SK-N-SH treated with all-trans-retinoic acid at 6 μM for 48 hours (cell line): ENCODE results near the gene NTN3.

Experiments
- ATAC-seq: fragments of 200-7000 bp; cut with Tn5 transposase; 3 replicates; pipeline ENCODE4 v1.9.1; 2020; ENCODE audit warnings: mild to moderate bottlenecking, moderate library complexity
- ARNTL ChIP-seq: fragments of 450-650 bp; formaldehyde crosslinking; IDR thresholded peaks from 2 replicates; pipeline ENCODE4 v1.5.0; 2020; ENCODE audit warnings: low read depth, mild to moderate bottlenecking, moderate library complexity, borderline replicate concordance
- BACH2 ChIP-seq: fragments of 250-450 bp; sonication (Bioruptor Pico); IDR thresholded peaks from 2 replicates; pipeline ENCODE4 v1.9.0; 2021; ENCODE audit warnings: mild to moderate bottlenecking, borderline replicate concordance
- CREB5 ChIP-seq: fragments of 250-450 bp; sonication (Bioruptor Pico); IDR thresholded peaks from 2 replicates; pipeline ENCODE4 v1.5.1; 2020; ENCODE audit warnings: low read depth, mild to moderate bottlenecking, moderate library complexity
- CSDC2 ChIP-seq: fragments of 250-450 bp; sonication (Bioruptor Pico); IDR thresholded peaks from 2 replicates; pipeline ENCODE4 v1.5.0; 2020; ENCODE audit warnings: mild to moderate bottlenecking, moderate library complexity
- CSRNP3 ChIP-seq: fragments of 250-450 bp; sonication (Bioruptor Pico); IDR thresholded peaks from 2 replicates; pipeline ENCODE4 v1.5.1; 2021; ENCODE audit warnings: mild to moderate bottlenecking, moderate library complexity
- ESRRG ChIP-seq: fragments of 250-450 bp; sonication (Bioruptor Pico); IDR thresholded peaks from 2 replicates; pipeline ENCODE4 v1.6.1; 2021; ENCODE audit warnings: mild to moderate bottlenecking
- GLIS3 ChIP-seq: fragments of 250-450 bp; sonication (Bioruptor Pico); IDR thresholded peaks from 2 replicates; pipeline ENCODE4 v1.5.0; 2020; ENCODE audit warnings: mild to moderate bottlenecking, moderate library complexity
- ISL1 ChIP-seq: fragments of 250-450 bp; sonication (Bioruptor Pico); IDR thresholded peaks from 2 replicates; pipeline ENCODE4 v2.1.2; 2022; ENCODE audit warnings: mild to moderate bottlenecking, moderate library complexity
- OSR1 ChIP-seq: fragments of 250-450 bp; sonication (Bioruptor Pico); IDR thresholded peaks from 2 replicates; pipeline ENCODE4 v1.8.0; 2022; ENCODE audit warnings: moderate library complexity, mild to moderate bottlenecking, inconsistent platforms
- PATZ1 ChIP-seq: fragments of 250-450 bp; sonication (Bioruptor Pico); IDR thresholded peaks from 2 replicates; pipeline ENCODE4 v1.8.0; 2020; ENCODE audit warnings: mild to moderate bottlenecking, moderate library complexity, borderline replicate concordance
- POU6F1 ChIP-seq: fragments of 250-450 bp; sonication (Bioruptor Pico); IDR thresholded peaks from 2 replicates; pipeline ENCODE4 v1.8.0; 2021; ENCODE audit warnings: low read depth, mild to moderate bottlenecking, moderate library complexity, borderline replicate concordance
- PPARA ChIP-seq: fragments of 250-450 bp; sonication (Bioruptor Pico); IDR thresholded peaks from 2 replicates; pipeline ENCODE4 v1.5.0; 2020; ENCODE audit warnings: mild to moderate bottlenecking, borderline replicate concordance
- RARB ChIP-seq: fragments of 250-450 bp; sonication (Bioruptor Pico); IDR thresholded peaks from 2 replicates; pipeline ENCODE4 v1.8.0; 2021; ENCODE audit warnings: mild to moderate bottlenecking, moderate library complexity
- TCF4 ChIP-seq: fragments of 250-450 bp; sonication (Bioruptor Pico); IDR thresholded peaks from 2 replicates; pipeline ENCODE4 v1.8.0; 2021; ENCODE audit warnings: mild to moderate bottlenecking, moderate library complexity, borderline replicate concordance
- TOX ChIP-seq: fragments of 250-450 bp; sonication (Bioruptor Pico); IDR thresholded peaks from 2 replicates; pipeline ENCODE4 v1.8.0; 2021; ENCODE audit warnings: mild to moderate bottlenecking, moderate library complexity, borderline replicate concordance
- TSHZ2 ChIP-seq: fragments of 250-450 bp; sonication (Bioruptor Pico); IDR thresholded peaks from 2 replicates; pipeline ENCODE4 v1.5.0; 2020; ENCODE audit warnings: mild to moderate bottlenecking, moderate library complexity
- ZFP3 ChIP-seq: fragments of 250-450 bp; sonication (Bioruptor Pico); IDR thresholded peaks from 2 replicates; pipeline ENCODE4 v1.5.0; 2020; ENCODE audit warnings: mild to moderate bottlenecking, moderate library complexity
- ZFP30 ChIP-seq: fragments of 450-650 bp; formaldehyde crosslinking; IDR thresholded peaks from 2 replicates; pipeline ENCODE4 v1.5.0; 2022; ENCODE audit warnings: mild to moderate bottlenecking, moderate library complexity
- ZNF565 ChIP-seq: fragments of 450-650 bp; formaldehyde crosslinking; conservative IDR thresholded peaks from 2 replicates; pipeline ENCODE4 v1.5.0; 2020; ENCODE audit warnings: low read depth, mild to moderate bottlenecking, moderate library complexity
- ZNF70 ChIP-seq: fragments of 450-650 bp; formaldehyde crosslinking; IDR thresholded peaks from 2 replicates; pipeline ENCODE4 v1.5.0; 2020; ENCODE audit warnings: mild to moderate bottlenecking, moderate library complexity
- ZNF8 ChIP-seq: fragments of 450-650 bp; formaldehyde crosslinking; IDR thresholded peaks from 2 replicates; pipeline ENCODE4 v1.5.0; 2020; ENCODE audit warnings: mild to moderate bottlenecking, moderate library complexity

NTN3 gene

GRCh38 chr16:2465653-2466415 lies 5.3 kb upstream of the NTN3 start:
- TF ChIP-seq RARB: no peak
- no peak for TF ChIP-seq CSRNP3 (CRISPR knock-in tag)
- no peak for TF ChIP-seq ARNTL (CRISPR knock-in tag)
- no peak for TF ChIP-seq ZFP30 (CRISPR knock-in tag)
- TF ChIP-seq OSR1 (CRISPR knock-in tag): no peak
- TF ChIP-seq CSDC2: no peak
- no peak for TF ChIP-seq ESRRG (CRISPR knock-in tag)
- no peak for TF ChIP-seq GLIS3 (CRISPR knock-in tag)
- no peak for ATAC-seq

GRCh38 chr16:2466667-2467527 lies 4.2 kb upstream of the NTN3 start:
- ATAC-seq: no peak
- no peak for TF ChIP-seq ZNF8 (CRISPR knock-in tag)
- TF ChIP-seq ISL1: no peak
- TF ChIP-seq ZFP30 (CRISPR knock-in tag): no peak
- TF ChIP-seq TSHZ2: no peak
- TF ChIP-seq PPARA (CRISPR knock-in tag): no peak
- TF ChIP-seq BACH2 (CRISPR knock-in tag): no peak
- no peak for TF ChIP-seq ZNF565
- no peak for TF ChIP-seq ZFP3
- no peak for TF ChIP-seq TOX
- no peak for TF ChIP-seq CREB5 (CRISPR knock-in tag)
- no peak for TF ChIP-seq ESRRG (CRISPR knock-in tag)
- TF ChIP-seq ZNF70 (CRISPR knock-in tag): no peak
- TF ChIP-seq PATZ1 (CRISPR knock-in tag): no peak
- TF ChIP-seq TCF4 (CRISPR knock-in tag): no peak
- no peak for TF ChIP-seq POU6F1
- TF ChIP-seq, all 23 proteins: peak for 0
